ENCODE results near the gene SKI.
"Not testable (repeated sequence)": the region's sequence is repeated elsewhere in the genome, so short reads cannot be mapped to it uniquely, and the experiment has no call there.

Gene SKI

GRCh38 chr1:2328676-2329455, 100.7 kb downstream of the SKI start:
- DNase-seq: no peak

- no peak for DNase-seq
Observed at GRCh38 chr1:2330035-2330434, 101.9 kb downstream of the SKI start.

- no peak for DNase-seq
Observed at GRCh38 chr1:2330519-2331199, 102.5 kb downstream of the SKI start.

GRCh38 chr1:2331200-2331544, 103.1 kb downstream of the SKI start:
- no peak for DNase-seq

GRCh38 chr1:2331580-2331979, 103.5 kb downstream of the SKI start:
- DNase-seq: not testable (repeated sequence)

GRCh38 chr1:2334366-2334765, 106.2 kb downstream of the SKI start:
- DNase-seq: no peak

GRCh38 chr1:2334883-2335534, 106.9 kb downstream of the SKI start:
- no peak for DNase-seq

GRCh38 chr1:2335721-2336455, 107.8 kb downstream of the SKI start:
- DNase-seq: no peak

- DNase-seq: no peak
Observed at GRCh38 chr1:2336499-2336898, 108.4 kb downstream of the SKI start.

GRCh38 chr1:2337081-2337480, 109.0 kb downstream of the SKI start:
- no peak for DNase-seq

GRCh38 chr1:2337501-2337900, 109.4 kb downstream of the SKI start:
- DNase-seq: no peak

- DNase-seq: no peak
Observed at GRCh38 chr1:2339206-2340085, 111.3 kb downstream of the SKI start.

GRCh38 chr1:2340086-2340917, 112.2 kb downstream of the SKI start:
- DNase-seq: no peak

GRCh38 chr1:2340918-2341254, 112.8 kb downstream of the SKI start:
- no peak for DNase-seq

- no peak for DNase-seq
Observed at GRCh38 chr1:2341706-2342383, 113.7 kb downstream of the SKI start.

- no peak for DNase-seq
Observed at GRCh38 chr1:2342384-2343022, 114.4 kb downstream of the SKI start.

GRCh38 chr1:2343023-2343935, 115.2 kb downstream of the SKI start:
- no peak for DNase-seq

- no peak for DNase-seq
Observed at GRCh38 chr1:2344121-2344681, 116.1 kb downstream of the SKI start.

GRCh38 chr1:2344744-2345296, 116.7 kb downstream of the SKI start:
- DNase-seq: no peak

Data from stimulated activated CD4-positive, alpha-beta T cell treated with anti-CD3 and anti-CD28 coated beads, Interleukin-2, amount 100 ng/mL, for 24 hours (primary cell).